ENCODE measurements around the gene LRCH1.

DNA sequence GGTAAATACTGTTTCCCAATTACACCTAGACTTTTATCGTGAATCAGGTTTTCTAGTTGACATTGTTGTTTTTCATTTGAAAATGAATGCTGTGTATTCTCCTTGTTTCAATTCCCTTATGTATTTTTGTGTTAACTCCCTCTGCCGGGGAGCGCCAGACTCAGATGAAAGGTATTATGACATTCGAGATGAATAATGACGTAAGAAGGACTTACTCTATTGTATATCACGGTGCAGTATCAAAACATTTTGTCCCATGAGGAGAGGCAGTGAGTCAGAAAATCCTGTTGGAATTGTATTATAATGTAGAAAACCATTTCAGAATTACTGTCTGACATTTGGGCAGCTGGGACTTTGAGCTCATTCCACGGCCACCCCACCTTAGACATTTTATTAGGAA lies 61.6 kb downstream of the LRCH1 start:
- TF ChIP-seq EZH2 (IDR thresholded peaks at IDR 0.05; ENCODE audit: insufficient read depth, poor library complexity, severe bottlenecking) (no peak), EZH2phosphoT487 (IDR thresholded peaks at IDR 0.05; ENCODE audit: insufficient read depth, low read depth) (no peak)
